ENCODE results near the gene KSR2.

KSR2 gene

GRCh38 chr12:117718141-117718540 lies 250.6 kb downstream of the KSR2 start:
- CTCF ChIA-PET, result interaction anchor here (0.6 kb wide), 2 partner anchors 104 to 137 kb away, joined by 3 to 5 read pairs; no protein-coding TSS in a partner anchor
- no peaks in the 10 kb centered on the region for H3K4me1 ChIP-seq (ENCODE audit: control insufficient read depth, insufficient read depth, low read length)
- POLR2A ChIA-PET, result no interaction called here
- TF ChIP-seq ZNF354C (tag by site-specific recombination; IDR thresholded peaks at IDR 0.05; ENCODE audit: borderline replicate concordance, low read depth) (no peak), PRDM6 (tag by site-specific recombination; IDR thresholded peaks at IDR 0.05) (no peak), PRDM2 (tag by site-specific recombination; IDR thresholded peaks at IDR 0.05; ENCODE audit: borderline replicate concordance) (no peak), ZNF274 (IDR thresholded peaks at IDR 0.05; ENCODE audit: low read length) (no peak), ZNF274 (tag by site-specific recombination; IDR thresholded peaks at IDR 0.05; ENCODE audit: borderline replicate concordance) (no peak), ZNF362 (tag by site-specific recombination; IDR thresholded peaks at IDR 0.05) (no peak), GLI2 (tag by site-specific recombination; IDR thresholded peaks at IDR 0.05; ENCODE audit: borderline replicate concordance, low read depth) (no peak), ZNF677 (tag by site-specific recombination; IDR thresholded peaks at IDR 0.05) (no peak), AEBP2 (tag by site-specific recombination; IDR thresholded peaks at IDR 0.05; ENCODE audit: borderline replicate concordance) (no peak), ZNF175 (tag by site-specific recombination; IDR thresholded peaks at IDR 0.05) (no peak), ZFP37 (tag by site-specific recombination; IDR thresholded peaks at IDR 0.05) (no peak), HOXD13 (CRISPR knock-in tag; IDR thresholded peaks at IDR 0.05; ENCODE audit: borderline replicate concordance) (no peak), REST (tag by site-specific recombination; IDR thresholded peaks at IDR 0.05) (no peak), ZNF707 (tag by site-specific recombination; IDR thresholded peaks at IDR 0.05) (no peak), ZBTB17 (tag by site-specific recombination; IDR thresholded peaks at IDR 0.05) (no peak), MYNN (tag by site-specific recombination; IDR thresholded peaks at IDR 0.05; ENCODE audit: borderline replicate concordance) (no peak), ZNF76 (tag by site-specific recombination; IDR thresholded peaks at IDR 0.05; ENCODE audit: borderline replicate concordance, low read depth) (no peak), ZNF449 (tag by site-specific recombination; IDR thresholded peaks at IDR 0.05) (no peak)

More at GRCh38 chr12:117718141-117718540, 250.6 kb downstream of the KSR2 start:
- Histone ChIP-seq H3K9me3 (ENCODE audit: control insufficient read depth, insufficient read depth, low read depth, low read length) (no peaks in the 10 kb centered on the region), H3K27ac (ENCODE audit: extremely low read depth, low read depth, low read length) (no peak overlapping the region), H3K4me3 (ENCODE audit: low read depth, low read length) (no peak overlapping the region), H3K36me3 (ENCODE audit: control insufficient read depth in 2 of 2, insufficient read depth in 1 of 2, low read length in 2 of 2) (no peaks in the 10 kb centered on the region)

Measured in HEK293 (cell line).